Fibroblast of skin of back (primary cell): ENCODE data around the gene MPHOSPH10. TPM values are rescaled to one million over a fixed set of nuclear protein-coding genes. Genes with fewer than 3 reads are reported as not detected.
"Not testable (repeated sequence)": the region's sequence is repeated elsewhere in the genome, so short reads cannot be mapped to it uniquely, and the experiment has no call there.

ENCODE experiments used
- DNase-seq: peaks from one replicate; pipeline ENCODE4 v3.0.0-alpha.2; 2013
- polyA plus RNA-seq, 2 experiments: library from polyadenylated mRNA; unstranded; fragments of 120-200 nt; gene quantifications; one replicate each; pipeline ENCODE4 v1.2.1, GENCODE V29; 2013; ENCODE audit not compliant: insufficient read length in 2 of 2

The MPHOSPH10 gene
- polyA plus RNA-seq (2013, experiment 1 of 2; ENCODE audit: insufficient read length) = 27.2 TPM
- 24.7 TPM for polyA plus RNA-seq (2013, experiment 2 of 2; ENCODE audit: insufficient read length)

GRCh38 chr2:71130152-71130904, at the start of gene MPHOSPH10, which contains the start of gene MCEE:
Gene MPHOSPH10 (plus strand): TSS chr2:71130634. CDS start chr2:71130666, 32 bp downstream.
Gene MCEE (minus strand): TSS chr2:71130229. CDS start chr2:71130219, 10 bp downstream.
- peak; percentile 91 for DNase-seq

DNA sequence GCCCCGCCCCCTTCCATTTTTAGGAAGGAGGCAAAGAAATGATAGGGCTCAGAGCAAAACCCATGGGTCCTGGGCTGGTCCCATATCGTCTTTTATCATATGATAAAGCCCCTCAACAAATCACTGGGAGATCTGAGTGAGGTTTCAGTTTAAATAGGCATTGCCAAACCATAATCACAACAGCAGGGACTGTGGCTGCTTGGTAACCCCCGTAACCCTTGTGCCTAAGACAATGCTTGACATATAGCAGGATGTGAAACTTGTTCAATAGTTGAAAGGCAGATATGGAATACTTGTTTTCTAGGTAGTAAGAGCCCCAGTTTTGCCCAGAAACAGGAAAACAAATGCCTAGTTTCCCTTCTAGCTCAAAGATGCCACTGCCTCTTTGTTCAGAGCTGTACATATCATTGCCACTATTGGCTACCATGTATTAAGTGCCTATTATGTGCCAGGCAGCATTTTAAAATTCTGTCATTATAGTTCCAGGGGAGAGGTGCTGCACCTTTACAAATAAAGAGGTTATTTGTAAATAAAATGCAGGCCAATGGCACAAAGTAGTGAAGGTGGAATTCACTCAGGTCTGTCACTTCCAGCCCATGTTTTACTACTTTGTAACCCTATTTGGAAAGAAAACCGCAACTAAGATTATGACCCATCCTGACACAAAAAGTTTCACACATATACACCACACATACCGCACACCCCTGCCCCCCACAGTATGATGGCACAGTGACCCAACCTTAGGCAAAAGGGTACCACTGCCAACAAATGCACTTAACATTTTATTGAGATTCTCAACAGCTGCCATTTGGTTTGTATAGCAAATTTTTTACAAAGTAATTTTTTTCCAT, 47.8 kb upstream of the MPHOSPH10 start:
- no peak for DNase-seq

- DNase-seq = not testable (repeated sequence)
These were observed 47.1 kb upstream of the MPHOSPH10 start for GRCh38 chr2:71083297-71083696.

GRCh38 chr2:71083752-71084312, 46.6 kb upstream of the MPHOSPH10 start:
- DNase-seq = not testable (repeated sequence)

- DNase-seq = not testable (repeated sequence)
These were observed 45.0 kb upstream of the MPHOSPH10 start for GRCh38 chr2:71085325-71086003.

- DNase-seq = not testable (repeated sequence)
These were observed 41.0 kb upstream of the MPHOSPH10 start for GRCh38 chr2:71089475-71089874.

DNA sequence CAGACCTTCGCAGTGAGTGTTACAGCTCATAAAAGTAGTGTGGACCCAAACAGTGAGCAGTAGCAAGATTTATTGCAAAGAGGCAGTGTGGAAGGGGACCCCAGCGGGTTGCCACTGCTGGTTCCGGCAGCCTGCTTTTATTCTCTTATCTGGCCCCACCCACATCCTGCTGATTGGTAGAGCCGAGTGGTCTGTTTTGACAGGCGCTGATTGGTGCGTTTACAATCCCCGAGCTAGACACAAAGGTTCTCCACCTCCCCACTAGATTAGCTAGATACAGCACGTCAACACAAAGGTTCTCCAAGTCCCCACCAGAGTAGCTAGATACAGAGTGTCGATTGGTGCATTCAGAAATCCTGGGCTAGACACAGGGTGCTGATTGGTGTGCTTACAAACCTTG, 38.6 kb upstream of the MPHOSPH10 start:
- DNase-seq = not testable (repeated sequence)

- DNase-seq = not testable (repeated sequence)
These were observed 37.8 kb upstream of the MPHOSPH10 start for GRCh38 chr2:71092491-71093260.

- peak; percentile 45 for DNase-seq
These were observed 30.1 kb upstream of the MPHOSPH10 start for GRCh38 chr2:71100195-71100964.

DNA sequence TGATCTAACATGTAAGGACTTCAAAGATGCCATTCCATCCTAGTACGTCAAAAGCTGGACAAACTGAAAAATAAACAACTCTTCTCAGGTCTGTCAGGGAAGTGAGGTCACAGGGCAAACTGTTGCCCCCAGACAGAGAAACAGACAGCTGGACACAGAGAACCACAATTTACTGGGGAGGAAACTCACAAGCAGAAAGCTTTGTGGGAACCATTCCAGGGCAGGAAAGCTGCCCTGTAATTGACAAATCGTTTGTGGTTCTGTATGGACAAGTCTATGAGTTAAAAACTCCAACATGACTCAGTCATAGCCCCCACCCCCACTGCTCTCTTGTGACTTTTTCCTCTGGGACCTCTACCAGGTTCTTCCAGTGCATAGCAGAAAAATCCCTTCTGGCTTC, 28.8 kb upstream of the MPHOSPH10 start:
- peak; percentile 67 for DNase-seq

DNA sequence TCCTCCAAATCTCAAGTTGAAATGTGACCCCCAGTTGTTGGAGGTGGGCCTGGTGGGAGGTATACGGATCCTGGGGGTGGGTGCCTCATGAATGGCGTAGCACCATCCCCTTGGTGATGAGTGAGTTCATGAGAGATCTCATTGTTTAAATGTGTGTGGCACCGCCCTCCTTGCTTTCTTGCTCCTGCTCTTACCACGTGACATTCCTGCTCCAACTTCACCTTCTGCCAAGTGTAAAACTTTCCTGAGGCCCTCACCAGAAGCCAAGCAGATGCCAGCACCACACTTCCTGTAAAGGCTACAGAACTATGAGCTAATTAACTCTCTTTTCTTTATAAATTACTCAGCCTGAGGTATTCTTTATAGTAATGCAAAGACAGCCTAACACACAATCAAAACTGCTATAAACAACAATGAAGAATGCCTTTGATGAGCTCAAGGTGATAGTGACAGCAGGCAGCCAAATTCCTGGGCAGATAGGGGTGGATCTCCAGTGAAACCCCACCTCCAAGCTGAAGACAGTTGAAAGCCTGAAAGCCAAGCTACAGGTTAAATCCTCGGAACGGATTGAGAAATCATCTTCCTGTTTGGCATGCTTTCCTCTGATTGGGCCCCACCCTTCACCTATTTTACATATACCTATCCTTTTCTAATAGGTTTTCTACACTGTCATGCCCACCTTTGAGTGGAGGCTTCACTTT, 27.3 kb upstream of the MPHOSPH10 start:
- DNase-seq = no peak

DNA sequence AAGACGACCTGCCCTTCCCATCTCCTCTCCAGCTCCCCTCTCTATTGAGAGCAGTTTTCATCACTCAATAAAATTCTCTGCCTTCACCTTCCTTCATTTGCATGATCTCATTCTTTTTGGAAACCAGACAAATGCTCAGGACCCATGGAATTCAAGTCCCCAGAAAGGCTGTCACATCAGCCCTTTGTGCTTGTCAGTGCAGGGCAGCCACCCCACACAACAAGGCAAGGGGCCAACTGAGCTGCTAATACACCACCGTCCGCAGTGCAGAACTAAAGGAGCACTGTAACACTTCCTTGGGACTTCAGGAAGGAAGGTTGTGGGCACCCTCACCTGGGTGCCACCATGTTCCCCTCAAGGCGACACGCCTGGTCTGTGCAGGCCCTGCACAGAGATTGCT, 26.6 kb upstream of the MPHOSPH10 start:
- DNase-seq = no peak

DNA sequence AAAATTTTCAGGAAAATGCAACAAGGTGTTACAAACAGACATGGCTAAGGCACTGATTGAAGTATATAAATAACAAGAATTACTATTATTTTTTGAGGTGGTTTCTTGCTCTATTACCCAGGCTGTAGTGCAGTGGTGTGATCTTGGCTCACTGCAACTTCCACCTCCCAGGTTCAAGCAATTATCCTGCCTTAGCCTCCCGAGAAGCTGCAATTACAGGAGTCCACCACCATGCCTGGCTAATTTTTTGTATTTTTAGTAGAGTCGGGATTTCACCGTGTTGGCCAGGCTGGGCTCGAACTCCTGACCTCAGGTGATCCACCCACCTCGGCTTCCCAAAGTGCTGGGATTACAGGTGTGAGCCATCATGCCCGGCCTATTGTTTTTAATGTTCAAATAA, 24.0 kb upstream of the MPHOSPH10 start:
- not testable (repeated sequence) for DNase-seq

- no peak for DNase-seq
These were observed 22.3 kb upstream of the MPHOSPH10 start for GRCh38 chr2:71108091-71108490.

DNA sequence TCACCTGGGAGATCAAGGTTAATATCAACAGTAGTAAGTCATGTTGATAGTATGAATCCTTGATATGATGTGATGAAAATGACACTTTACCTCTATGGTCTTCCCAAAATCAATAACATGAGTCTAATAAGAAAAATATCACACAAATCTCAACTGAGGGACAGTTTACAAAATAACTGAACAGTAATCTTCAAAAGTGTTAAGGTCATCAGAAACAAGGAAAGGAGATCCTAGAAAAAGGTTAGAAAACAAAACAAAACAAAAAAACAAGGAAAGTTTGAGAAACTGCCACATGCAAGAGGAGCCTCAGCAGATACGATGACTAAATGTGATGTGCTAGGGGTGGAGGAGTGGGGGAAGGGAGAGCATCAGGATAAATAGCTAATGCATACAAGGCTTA, 16.6 kb upstream of the MPHOSPH10 start:
- no peak for DNase-seq

DNA sequence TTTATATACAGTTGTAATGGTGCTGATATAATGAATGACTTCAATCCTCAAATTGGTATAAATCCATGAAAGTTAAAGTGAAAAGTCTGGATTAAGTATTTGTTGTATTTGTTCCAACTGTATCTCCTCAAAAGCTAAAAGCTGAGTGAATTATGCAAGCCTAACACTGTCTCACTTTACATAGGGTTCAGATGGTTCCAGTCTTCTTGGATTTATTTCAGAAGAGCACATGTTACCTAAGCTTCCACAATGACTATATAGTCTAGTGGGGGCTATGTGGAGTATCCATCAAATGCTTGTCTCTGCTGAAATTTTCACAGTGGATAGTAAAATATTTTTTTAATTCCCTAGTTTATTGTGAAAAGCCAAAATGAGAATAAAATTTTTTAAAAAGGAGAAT, 13.4 kb upstream of the MPHOSPH10 start:
- DNase-seq = no peak

DNA sequence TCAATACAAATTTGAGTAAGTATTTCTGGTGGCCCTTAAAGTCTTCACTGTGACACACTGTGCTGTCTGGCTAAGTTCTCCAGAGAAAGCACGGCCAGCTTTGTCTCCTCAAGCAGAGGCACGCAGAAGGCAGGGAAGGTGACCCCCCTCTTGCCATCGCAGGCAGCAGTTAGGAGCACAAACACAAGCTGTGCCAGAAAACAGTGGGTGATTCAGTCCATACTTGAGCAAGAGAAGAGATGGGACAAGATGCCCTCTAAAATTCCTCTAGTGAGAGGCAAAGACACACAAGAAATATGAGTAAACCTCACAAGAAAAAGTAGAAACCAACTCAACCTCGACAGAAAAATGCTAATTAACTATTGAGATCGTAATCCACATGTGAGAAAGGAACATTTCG, 10.2 kb upstream of the MPHOSPH10 start:
- no peak for DNase-seq

GRCh38 chr2:71121479-71121878, 9.0 kb upstream of the MPHOSPH10 start:
- no peak for DNase-seq

DNA sequence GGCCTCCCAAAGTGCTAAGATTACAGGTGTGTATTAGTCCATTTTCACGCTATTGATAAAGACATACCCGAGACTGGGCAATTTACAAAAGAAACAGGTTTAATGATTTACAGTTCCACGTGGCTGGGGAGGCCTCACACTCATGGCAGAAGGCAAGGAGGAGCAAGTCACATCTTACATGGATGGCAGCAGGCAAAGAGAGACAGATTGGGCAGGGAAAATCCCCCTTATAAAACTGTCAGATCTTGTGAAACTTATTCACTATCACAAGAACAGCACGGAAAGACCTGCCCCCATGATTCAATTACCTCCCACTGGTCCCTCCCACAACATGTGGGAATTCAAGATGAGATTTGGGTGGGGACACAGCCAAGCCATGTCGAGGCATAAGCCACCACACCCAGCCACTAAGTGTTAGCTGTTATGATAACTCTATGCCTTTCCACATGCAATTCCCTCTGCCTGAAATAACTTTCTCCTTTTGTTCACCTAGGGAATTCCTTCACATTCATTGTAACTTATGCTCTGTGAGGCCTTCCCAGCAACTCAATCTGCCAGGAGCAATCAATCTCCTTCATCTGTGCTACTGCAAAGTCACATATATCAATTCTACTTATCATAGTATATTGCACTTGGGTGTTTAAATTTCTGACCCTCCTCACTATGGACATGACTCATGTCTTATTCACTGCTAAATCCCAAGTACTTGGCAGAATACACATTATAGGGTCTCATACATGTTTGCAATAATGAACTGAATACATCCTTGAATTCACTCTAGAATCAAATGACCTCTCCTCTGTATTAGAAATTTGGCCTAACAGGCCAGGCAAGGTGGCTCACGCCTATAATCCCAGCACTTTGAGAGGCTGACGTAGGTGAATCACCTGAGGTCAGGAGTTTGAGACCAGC, 7.8 kb upstream of the MPHOSPH10 start:
- peak; percentile 7 for DNase-seq
